Ecto neural progenitor cell (in vitro differentiated cells): Measurements from ENCODE around the gene CCDC32.
A peak's percentile ranks its signal among the peaks of the same experiment; 100 is the strongest.

Experiments used
- DNase-seq: peaks from one replicate; pipeline ENCODE4 v3.0.0-alpha.2; 2018; ENCODE audit warnings: low spot score

The CCDC32 gene

GRCh38 chr15:40567111-40567510 lies 2.3 kb upstream of the CCDC32 start:
- no peak for DNase-seq

- DNase-seq, result no peak
Observed at GRCh38 chr15:40565333-40566238, 744 bp upstream of the CCDC32 start.

GRCh38 chr15:40563426-40563825 lies 1.4 kb downstream of the CCDC32 start:
- DNase-seq, result no peak

DNA sequence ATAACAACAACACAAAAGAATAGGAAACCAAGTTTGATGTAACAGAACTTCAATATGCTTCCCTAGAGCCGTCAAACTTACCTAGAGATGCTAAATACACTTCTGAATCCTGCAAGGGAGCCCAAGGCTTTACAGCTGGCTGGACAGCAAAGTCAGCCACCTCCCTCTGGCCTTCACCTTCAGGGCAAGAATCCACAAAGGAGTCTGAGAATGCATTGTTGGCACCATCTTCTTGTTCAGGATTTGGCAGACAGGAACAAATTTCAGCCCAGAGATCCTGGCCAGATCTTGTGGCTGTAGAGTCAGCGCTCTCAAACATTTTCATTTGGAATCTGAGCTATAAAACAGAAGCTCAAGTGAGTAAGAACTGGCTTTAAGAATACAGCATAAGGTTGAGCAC lies 2.2 kb downstream of the CCDC32 start:
- DNase-seq, result no peak

GRCh38 chr15:40558952-40559742 lies 5.7 kb downstream of the CCDC32 start:
- no peak for DNase-seq

- DNase-seq, result no peak
Observed at GRCh38 chr15:40555876-40556275, 9.0 kb downstream of the CCDC32 start.

DNA sequence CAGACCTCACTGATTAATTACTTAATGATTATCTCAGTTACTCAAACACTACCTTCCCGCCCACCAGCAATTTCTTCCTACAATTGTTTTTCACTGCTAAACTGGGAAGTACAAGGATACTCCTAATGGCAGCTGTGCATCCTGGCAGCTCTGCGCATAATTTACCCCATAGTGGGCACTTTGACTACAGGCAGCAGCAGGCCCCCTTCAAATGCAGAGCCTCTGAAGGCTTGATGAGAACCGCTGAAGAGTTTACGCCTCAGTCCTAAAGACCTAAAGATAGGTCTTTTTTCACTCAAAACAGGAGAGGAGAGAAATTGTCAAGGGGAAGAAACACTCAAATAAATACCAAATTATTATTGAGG lies 10.7 kb downstream of the CCDC32 start:
- no peak for DNase-seq

DNA sequence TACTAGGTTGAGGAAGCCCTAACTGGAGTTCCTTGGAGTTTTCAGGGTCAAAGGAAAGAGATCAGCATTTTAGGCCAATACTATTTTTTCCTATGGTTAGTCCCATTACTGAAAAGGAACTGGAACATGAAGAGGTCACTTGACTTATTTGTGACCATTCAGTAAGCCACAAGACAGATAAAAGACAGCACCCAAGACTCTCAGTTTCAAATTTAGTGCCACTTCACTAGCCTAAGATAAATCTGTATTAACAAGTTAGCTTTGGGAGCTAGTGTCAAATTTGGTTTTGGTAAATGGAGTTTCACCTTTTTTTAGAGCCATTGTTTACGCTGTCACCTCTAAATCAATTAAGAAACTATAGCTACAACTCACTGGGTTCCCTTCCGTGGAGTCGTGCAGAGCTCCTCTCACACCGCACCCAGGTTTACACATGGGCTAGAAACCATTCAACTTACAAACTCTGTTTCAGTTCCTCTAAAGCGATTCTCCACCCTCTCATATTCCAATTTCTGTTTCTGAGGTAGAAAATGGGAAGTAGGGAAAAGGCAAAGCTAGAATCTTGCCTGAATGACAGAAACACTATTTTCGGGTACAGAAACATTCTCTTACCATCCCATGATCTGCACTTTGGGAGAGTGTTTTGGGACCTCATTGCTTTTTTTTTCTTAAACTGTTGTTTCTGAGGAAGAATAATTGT lies 14.4 kb downstream of the CCDC32 start:
- no peak for DNase-seq

DNA sequence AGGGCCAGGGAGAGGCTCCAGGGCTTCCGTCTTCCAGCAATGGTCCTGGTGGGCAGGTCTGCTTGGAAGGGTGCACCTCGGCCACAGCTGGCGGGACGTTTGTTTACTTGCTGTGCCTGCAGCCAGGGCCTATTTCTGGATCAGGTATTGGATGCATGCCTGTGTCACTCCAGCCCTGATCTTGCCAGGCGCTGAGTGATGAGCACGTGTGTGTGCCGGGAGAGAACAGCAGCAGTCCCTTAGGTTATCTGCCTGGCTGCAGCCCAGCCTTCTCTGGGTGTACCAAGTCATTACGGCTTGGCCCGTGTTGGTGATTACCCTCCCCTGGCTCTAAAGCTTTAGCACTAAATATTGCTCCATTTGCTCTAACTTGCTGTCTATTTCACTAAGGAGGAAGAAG lies 14.9 kb downstream of the CCDC32 start:
- DNase-seq, result no peak

DNA sequence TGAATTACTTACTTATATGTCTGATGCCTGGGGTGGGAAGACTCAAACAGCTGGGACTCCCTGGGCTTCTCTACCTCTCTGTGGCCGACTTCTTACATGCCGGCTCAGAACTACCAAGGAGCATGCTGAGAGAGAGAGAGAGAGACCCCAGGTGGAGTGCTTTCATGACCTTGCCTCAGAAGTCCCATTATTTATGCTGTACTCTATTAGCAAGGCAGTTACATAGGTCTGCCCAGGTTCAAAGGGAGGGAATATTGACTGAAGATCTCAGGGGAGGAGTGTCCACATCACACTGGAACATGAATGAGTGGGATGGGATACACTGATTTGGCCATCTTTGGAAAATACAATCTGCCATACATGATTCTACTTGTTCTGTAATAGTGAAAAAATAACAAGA lies 16.2 kb downstream of the CCDC32 start:
- DNase-seq, result no peak

DNA sequence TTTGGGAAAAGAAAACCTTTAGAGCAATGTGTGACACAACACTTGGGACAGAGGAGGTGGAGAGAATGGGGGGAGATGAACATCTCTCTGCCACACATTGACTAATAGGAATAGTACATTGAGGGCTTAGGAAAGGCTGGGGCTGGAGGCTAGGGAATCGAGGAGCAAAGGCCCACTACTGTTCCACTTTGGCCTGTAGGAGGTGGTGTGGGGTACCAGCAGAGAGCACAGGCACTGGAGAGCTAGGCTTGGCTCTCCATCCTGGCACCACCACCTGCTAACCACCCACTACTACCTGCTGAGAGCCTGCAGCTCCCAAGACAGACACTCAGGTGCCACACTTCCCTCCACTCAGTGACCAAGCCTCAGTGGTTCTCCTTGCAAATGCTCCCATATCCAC lies 19.4 kb downstream of the CCDC32 start:
- DNase-seq, result no peak

DNA sequence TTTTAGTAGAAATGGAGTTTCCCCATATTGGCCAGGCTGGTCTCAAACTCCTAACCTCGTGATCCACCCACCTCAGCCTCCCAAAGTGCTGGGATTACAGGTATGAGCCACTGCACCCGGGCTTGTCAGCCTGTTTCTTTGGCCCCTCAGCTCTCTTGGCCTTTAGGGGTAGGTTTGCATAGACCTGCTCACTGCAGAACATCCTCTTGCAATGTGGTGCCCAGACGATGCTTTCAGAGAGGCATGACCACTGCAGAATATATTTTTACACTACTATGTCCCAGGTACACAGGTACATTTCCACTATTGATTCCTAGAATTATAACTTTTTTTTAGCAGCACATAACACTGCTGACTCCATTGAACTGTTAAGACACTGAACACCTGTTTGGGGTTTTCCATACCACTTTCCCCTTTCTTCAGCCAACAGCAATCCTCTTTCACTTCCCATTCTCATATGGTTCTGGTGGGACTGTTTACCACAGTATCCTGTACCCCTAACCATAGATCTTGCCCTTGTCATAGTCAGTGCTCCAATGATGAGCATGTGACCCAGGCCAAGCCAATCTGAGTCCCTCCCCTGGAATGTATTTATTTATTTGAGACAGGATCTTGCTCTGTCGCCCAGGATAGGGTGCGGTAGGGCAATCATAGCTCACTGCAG lies 21.1 kb downstream of the CCDC32 start:
- no peak for DNase-seq

- DNase-seq, result no peak
Observed at GRCh38 chr15:40543082-40543481, 21.8 kb downstream of the CCDC32 start.

GRCh38 chr15:40538976-40539375 lies 25.9 kb downstream of the CCDC32 start:
- DNase-seq, result peak; percentile 62

GRCh38 chr15:40536501-40536900 lies 28.3 kb downstream of the CCDC32 start:
- no peak for DNase-seq

DNA sequence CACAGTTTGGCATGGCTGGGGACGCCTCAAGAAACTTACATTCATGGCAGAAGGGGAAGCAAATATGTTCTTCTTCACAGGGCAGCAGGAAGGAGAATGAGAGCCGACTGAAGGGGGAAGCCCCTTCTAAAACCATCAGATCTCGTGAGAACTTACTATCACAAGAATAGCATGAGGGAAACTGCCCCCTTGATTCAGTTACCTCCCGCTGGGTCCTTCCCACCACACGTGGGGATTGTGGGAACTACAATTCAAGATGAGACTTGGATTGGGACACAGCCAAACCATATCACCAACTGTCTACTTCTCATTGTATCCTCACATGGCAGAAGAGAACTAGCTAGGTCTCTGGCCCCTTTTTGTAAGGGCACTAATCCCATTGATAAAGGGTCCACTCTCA lies 30.5 kb downstream of the CCDC32 start:
- DNase-seq, result no peak

GRCh38 chr15:40533763-40534364 lies 31.0 kb downstream of the CCDC32 start:
- DNase-seq, result no peak

- no peak for DNase-seq
Observed at GRCh38 chr15:40528801-40529200, 36.0 kb downstream of the CCDC32 start.

- no peak for DNase-seq
Observed at GRCh38 chr15:40525855-40526254, 39.0 kb downstream of the CCDC32 start.

- no peak for DNase-seq
Observed at GRCh38 chr15:40523611-40524010, 41.2 kb downstream of the CCDC32 start.

DNA sequence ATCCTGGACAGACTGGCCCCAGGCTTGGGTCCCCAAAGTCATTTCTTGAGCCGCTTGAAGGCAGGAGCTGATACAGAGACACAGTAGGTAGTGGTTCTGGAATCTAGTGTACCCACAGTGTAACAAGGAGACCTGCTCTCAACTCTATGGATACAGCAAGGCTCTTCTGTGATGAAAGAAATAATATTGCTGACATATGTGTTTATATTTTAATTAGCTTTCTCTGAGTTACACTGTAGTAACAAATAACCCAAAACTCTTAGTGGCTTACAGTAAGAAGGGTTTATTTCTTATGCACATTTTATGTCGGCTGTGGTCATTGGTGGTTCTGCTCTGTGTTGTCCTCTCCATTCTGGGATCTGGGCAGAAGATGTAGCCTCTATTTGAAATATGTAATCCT lies 48.5 kb downstream of the CCDC32 start:
- DNase-seq, result no peak

DNA sequence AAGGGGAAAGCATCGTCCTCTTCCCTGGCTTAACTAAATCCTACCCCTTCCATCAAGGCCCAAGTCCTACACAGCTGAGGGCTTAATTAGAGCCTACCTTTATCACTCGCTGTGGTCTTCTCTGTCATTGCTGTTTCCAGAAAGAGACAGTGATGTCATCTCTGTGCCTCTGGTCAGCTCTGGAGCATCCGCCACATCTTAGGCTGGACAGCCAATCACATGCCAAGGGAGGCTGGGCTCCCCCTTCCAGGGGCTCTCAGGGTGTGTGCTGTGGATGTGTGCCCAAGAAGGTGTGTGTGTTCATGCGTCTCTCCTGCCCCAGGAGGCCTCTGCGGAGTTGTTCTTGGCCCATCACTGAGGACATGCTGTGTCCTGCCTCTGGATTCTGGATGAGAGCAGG lies 51.2 kb downstream of the CCDC32 start:
- DNase-seq, result no peak
